Fibroblast of lung (primary cell): Measurements from ENCODE around the gene SLX1B. TPM values are rescaled to one million over a fixed set of nuclear protein-coding genes. Genes with fewer than 3 reads are reported as not detected.
"Not testable (repeated sequence)": the region's sequence is repeated elsewhere in the genome, so short reads cannot be mapped to it uniquely, and the experiment has no call there.

ENCODE experiments used
- DNase-seq, 2 donors: peaks; one replicate each; pipeline versions ENCODE4 v3.0.0 to v3.0.0-alpha.2; 2010; ENCODE audit warnings: low read depth in 2 of 2
- H2AFZ ChIP-seq: 2 replicates; pipeline ENCODE4 v1.5.1; 2012; ENCODE audit warnings: low read length, control low read depth, inconsistent platforms
- H3K27ac ChIP-seq: 2 replicates; pipeline ENCODE4 v1.5.1; 2011; ENCODE audit warnings: low read length, control low read depth; ENCODE audit not compliant: insufficient read depth
- H3K27me3 ChIP-seq: 2 replicates; pipeline ENCODE4 v1.5.1; 2011; ENCODE audit warnings: mild to moderate bottlenecking, low read length; ENCODE audit not compliant: control insufficient read depth, insufficient read depth
- H3K36me3 ChIP-seq: 2 replicates; pipeline ENCODE4 v1.5.1; 2011; ENCODE audit warnings: low read length; ENCODE audit not compliant: control insufficient read depth, insufficient read depth
- H3K4me1 ChIP-seq: 2 replicates; pipeline ENCODE4 v1.5.1; 2011; ENCODE audit warnings: low read length; ENCODE audit not compliant: control insufficient read depth, insufficient read depth; ENCODE audit errors: extremely low read depth
- H3K4me2 ChIP-seq: 2 replicates; pipeline ENCODE4 v1.5.1; 2011; ENCODE audit warnings: low read length, control low read depth; ENCODE audit not compliant: insufficient read depth; ENCODE audit errors: extremely low read depth
- H3K4me3 ChIP-seq, 4 experiments: fragments of 200-600 bp in 1 of 4; sonication (generic) in 1 of 4; replicated peaks in 1 of 4; 2 replicates each; pipeline ENCODE4 v1.5.1; 2011 to 2016; ENCODE audit warnings: low read length in 4 of 4, low read depth in 3 of 4, mild to moderate bottlenecking in 3 of 4, control low read depth in 2 of 4, inconsistent platforms in 1 of 4, mixed read lengths in 1 of 4; ENCODE audit not compliant: insufficient read depth in 1 of 4; ENCODE audit errors: control extremely low read depth in 1 of 4
- H3K79me2 ChIP-seq: 2 replicates; pipeline ENCODE4 v1.5.1; 2012; ENCODE audit warnings: mild to moderate bottlenecking, low read length, inconsistent platforms; ENCODE audit not compliant: control insufficient read depth, insufficient read depth
- H3K9ac ChIP-seq: 2 replicates; pipeline ENCODE4 v1.5.1; 2011; ENCODE audit warnings: mild to moderate bottlenecking, low read length, control low read depth; ENCODE audit not compliant: insufficient read depth
- H3K9me3 ChIP-seq: 2 replicates; pipeline ENCODE4 v1.5.1; 2012; ENCODE audit warnings: low read depth, low read length; ENCODE audit not compliant: control insufficient read depth, insufficient read depth
- H4K20me1 ChIP-seq: 2 replicates; pipeline ENCODE4 v1.5.1; 2011; ENCODE audit warnings: low read length; ENCODE audit not compliant: control insufficient read depth, insufficient read depth; ENCODE audit errors: extremely low read depth
- polyA minus RNA-seq: library from RNA; depleted of rRNA, polyadenylated mRNA; stranded (reverse); fragments of >200 nt; gene quantifications from 2 replicates; pipeline ENCODE4 v1.2.3, GENCODE V29; 2011; ENCODE audit warnings: low replicate concordance
- polyA plus RNA-seq, 2 donors: library from polyadenylated mRNA; depleted of rRNA in 1 of 2; stranded (reverse) in 1 of 2; unstranded in 1 of 2; fragments of >200 nt; gene quantifications; 2 replicates each; pipeline ENCODE4 v1.2.1, GENCODE V29; 2011 to 2012; ENCODE audit warnings: missing spikeins in 1 of 2
- total RNA-seq: library from RNA; depleted of rRNA; stranded (reverse); fragments of >200 nt; gene quantifications from 2 replicates; pipeline ENCODE4 v1.2.1, GENCODE V29; 2014

The SLX1B gene
- total RNA-seq = 1.5 and 5.0 TPM in 2 replicates
- 7.7 and 7.8 TPM in 2 replicates for polyA plus RNA-seq
- polyA plus RNA-seq (2012) = 16.6 and 22.2 TPM in 2 replicates
- polyA minus RNA-seq = 5.2 and 6.6 TPM in 2 replicates

- H3K9ac ChIP-seq, H3K4me3 ChIP-seq, H3K79me2 ChIP-seq, H3K4me1 ChIP-seq, DNase-seq, H3K4me2 ChIP-seq, H3K27me3 ChIP-seq, H3K27ac ChIP-seq, H3K9me3 ChIP-seq, H2AFZ ChIP-seq, H4K20me1 ChIP-seq, H3K36me3 ChIP-seq: not testable (repeated sequence)
Measured at GRCh38 chr16:29454269-29454668, at the start of gene SLX1B, which contains the start of gene BOLA2. TSS of gene SLX1B (plus strand) at chr16:29454533. TSS of gene BOLA2 (minus strand) at chr16:29454351. CDS start at chr16:29454253, 98 bp downstream.

- H3K79me2 ChIP-seq, H2AFZ ChIP-seq, H3K4me3 ChIP-seq, H3K27ac ChIP-seq, H3K9ac ChIP-seq, H3K27me3 ChIP-seq, H3K9me3 ChIP-seq, H3K36me3 ChIP-seq, H3K4me2 ChIP-seq, H3K4me1 ChIP-seq, H4K20me1 ChIP-seq: not testable (repeated sequence)
- DNase-seq = peak; percentile 42 to 81
Measured at GRCh38 chr16:29405249-29405648, 49.1 kb upstream of the SLX1B start.

DNA sequence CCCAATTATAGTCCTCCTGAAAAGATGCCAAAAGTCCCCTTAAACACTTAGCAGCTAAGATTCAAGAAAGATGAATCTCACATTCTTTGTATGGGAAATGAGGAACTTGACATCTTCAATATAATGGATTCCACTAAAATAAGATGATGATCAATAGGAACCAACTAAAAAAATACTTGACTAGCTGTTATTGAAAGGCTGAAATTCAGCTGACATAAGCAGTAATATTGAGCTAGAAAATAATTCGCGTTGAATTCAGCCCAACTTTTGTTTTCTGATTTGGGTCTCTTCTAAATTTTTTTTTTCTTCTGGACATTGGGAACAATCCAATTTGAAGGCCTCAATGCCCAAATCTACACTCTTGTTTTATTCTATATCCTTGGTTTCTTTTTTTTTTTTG lies 30.7 kb upstream of the SLX1B start:
- not testable (repeated sequence) for H4K20me1 ChIP-seq, H3K4me3 ChIP-seq, H3K79me2 ChIP-seq, H3K4me1 ChIP-seq, DNase-seq, H3K27ac ChIP-seq, H2AFZ ChIP-seq, H3K27me3 ChIP-seq, H3K4me2 ChIP-seq, H3K9me3 ChIP-seq, H3K36me3 ChIP-seq, H3K9ac ChIP-seq

DNA sequence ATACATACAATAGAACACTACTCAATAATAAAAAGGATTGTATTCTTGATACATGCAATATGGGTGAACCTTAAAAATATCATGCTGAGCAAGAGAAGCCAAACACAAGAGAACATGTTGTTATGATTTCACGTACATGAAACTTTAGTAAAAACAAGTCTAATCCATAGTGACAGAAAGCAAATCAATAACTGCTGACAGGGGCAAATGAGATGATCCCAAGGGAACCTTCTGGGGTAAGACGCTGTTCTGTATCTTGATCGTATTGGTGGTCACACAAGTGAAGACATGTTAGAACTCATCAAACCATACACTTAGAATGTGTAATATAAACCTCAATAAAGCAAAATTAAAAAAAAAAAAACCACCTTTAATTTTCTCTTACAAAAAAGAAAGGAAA lies 28.9 kb upstream of the SLX1B start:
- H3K4me3 ChIP-seq, H4K20me1 ChIP-seq, H3K4me2 ChIP-seq, H2AFZ ChIP-seq, H3K36me3 ChIP-seq, H3K27ac ChIP-seq, DNase-seq, H3K4me1 ChIP-seq, H3K9me3 ChIP-seq, H3K9ac ChIP-seq, H3K27me3 ChIP-seq, H3K79me2 ChIP-seq: not testable (repeated sequence)

DNA sequence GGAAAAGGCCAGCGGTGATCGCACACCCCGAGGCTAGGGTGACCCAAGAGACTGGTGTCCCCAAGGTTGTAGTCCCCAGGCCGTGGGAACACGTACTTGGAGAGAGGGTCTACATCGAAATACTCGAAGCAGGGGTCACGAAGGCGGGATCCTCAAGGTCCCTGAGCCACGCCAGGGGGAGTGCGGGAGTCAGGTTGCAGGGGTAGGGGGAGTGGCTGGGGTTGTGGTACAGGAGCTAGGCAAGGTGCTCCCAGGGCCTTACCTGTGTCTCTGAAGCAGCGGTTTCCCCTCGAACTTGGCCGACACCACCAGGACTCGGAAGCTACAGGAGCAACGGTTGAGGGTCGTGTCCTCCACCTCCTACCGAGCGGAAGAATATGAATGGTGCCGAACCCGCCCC lies 579 bp upstream of the SLX1B start:
- H4K20me1 ChIP-seq, H3K27ac ChIP-seq, H3K27me3 ChIP-seq, H3K4me1 ChIP-seq, H3K4me2 ChIP-seq, H3K4me3 ChIP-seq, H3K9me3 ChIP-seq, H3K9ac ChIP-seq, H3K79me2 ChIP-seq, DNase-seq, H3K36me3 ChIP-seq, H2AFZ ChIP-seq: not testable (repeated sequence)

DNA sequence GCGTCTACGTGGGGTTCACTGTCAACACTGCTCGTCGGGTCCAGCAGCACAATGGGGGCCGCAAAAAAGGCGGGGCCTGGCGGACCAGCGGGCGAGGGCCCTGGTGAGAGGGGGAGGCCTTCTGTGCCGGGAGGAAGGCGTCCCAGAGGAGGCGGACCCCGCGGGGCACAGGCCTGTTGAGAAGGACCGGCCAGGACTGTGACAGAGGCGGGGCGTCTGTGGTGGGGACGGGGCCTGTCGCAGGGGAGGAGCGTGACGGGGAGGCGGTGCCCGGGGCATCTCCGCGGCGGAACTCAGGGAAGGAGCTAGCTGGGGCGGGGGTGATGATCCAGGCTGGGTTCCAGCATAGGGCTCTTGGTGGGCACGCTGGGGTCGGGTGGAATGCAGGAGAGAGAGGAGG lies 495 bp downstream of the SLX1B start:
- not testable (repeated sequence) for H3K27ac ChIP-seq, H3K9me3 ChIP-seq, H3K27me3 ChIP-seq, H2AFZ ChIP-seq, H4K20me1 ChIP-seq, H3K4me1 ChIP-seq, H3K79me2 ChIP-seq, H3K4me3 ChIP-seq, H3K36me3 ChIP-seq, H3K9ac ChIP-seq, DNase-seq, H3K4me2 ChIP-seq

- H4K20me1 ChIP-seq, H3K36me3 ChIP-seq, H3K4me3 ChIP-seq, H3K9ac ChIP-seq, H3K4me1 ChIP-seq, H3K9me3 ChIP-seq, H3K4me2 ChIP-seq, H3K27ac ChIP-seq, H3K79me2 ChIP-seq, DNase-seq, H3K27me3 ChIP-seq, H2AFZ ChIP-seq: not testable (repeated sequence)
Measured at GRCh38 chr16:29457660-29458059, 3.3 kb downstream of the SLX1B start.
